ENCODE results near the gene TIMM8B.
A peak's percentile ranks its signal among the peaks of the same experiment; 100 is the strongest.

The TIMM8B gene

DNA sequence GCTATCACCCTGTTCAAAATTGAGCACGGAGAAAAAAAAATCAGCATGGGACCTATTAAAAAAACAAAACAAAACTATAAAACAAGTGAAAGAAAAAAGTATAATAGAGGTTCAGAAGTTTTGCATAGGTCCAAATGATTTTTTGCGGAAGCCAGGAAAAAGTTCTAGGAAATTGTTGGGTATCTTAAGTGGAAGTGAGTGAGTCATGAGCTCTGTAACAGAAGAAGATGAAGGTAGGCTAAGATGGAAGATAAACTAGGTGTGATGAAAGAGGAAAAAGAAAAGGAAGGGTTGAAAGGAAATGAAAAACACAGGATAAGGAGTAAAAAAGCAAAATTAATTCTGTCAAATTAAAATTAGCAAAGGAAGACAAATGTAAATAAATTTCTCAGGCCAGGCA, 27.9 kb upstream of the TIMM8B start:
- ChIA-PET POLR2A (no interaction called here), CTCF (interaction anchor here (1.3 to 2.6 kb wide), 4 partner anchors 9 to 166 kb away, joined by 3 to 8 read pairs (median 4); no protein-coding TSS in a partner anchor)
- no peak for DNase-seq (ENCODE audit: extremely low spot score)
- TF ChIP-seq, protein P1, sequence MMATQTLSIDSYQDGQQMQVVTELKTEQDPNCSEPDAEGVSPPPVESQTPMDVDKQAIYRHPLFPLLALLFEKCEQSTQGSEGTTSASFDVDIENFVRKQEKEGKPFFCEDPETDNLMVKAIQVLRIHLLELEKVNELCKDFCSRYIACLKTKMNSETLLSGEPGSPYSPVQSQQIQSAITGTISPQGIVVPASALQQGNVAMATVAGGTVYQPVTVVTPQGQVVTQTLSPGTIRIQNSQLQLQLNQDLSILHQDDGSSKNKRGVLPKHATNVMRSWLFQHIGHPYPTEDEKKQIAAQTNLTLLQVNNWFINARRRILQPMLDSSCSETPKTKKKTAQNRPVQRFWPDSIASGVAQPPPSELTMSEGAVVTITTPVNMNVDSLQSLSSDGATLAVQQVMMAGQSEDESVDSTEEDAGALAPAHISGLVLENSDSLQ (IDR thresholded peaks at IDR 0.05), result no peak
- TF ChIP-seq TARDBP (IDR thresholded peaks at IDR 0.05) (no peak), SP1 (IDR thresholded peaks at IDR 0.05) (no peak), BHLHE40 (IDR thresholded peaks at IDR 0.05; ENCODE audit: borderline replicate concordance) (no peak), CTBP1 (IDR thresholded peaks at IDR 0.05; ENCODE audit: borderline replicate concordance) (no peak), ARNT (IDR thresholded peaks at IDR 0.05) (no peak), ELF4 (IDR thresholded peaks at IDR 0.05) (no peak), FOXK2 (IDR thresholded peaks at IDR 0.05) (no peak), SUZ12 (IDR thresholded peaks at IDR 0.05) (no peak), L3MBTL2 (conservative IDR thresholded peaks at IDR 0.05) (no peak), LEF1 (IDR thresholded peaks at IDR 0.05; ENCODE audit: borderline replicate concordance) (no peak), ZNF384 (IDR thresholded peaks at IDR 0.05) (no peak), NFRKB (IDR thresholded peaks at IDR 0.05) (no peak), FOXM1 (IDR thresholded peaks at IDR 0.05; ENCODE audit: borderline replicate concordance) (no peak), HDGF (IDR thresholded peaks at IDR 0.05; ENCODE audit: borderline replicate concordance) (no peak)

GRCh38 chr11:112113539-112114457, 27.2 kb upstream of the TIMM8B start:
- ChIA-PET CTCF (interaction anchor here (0.6 to 2.6 kb wide), 22 partner anchors 8 to 1804 kb away, joined by 3 to 8 read pairs (median 4); partner anchors contain the start of genes BCO2 and PTS), POLR2A (interaction anchor here (1.0 kb wide), 1 partner anchor 62 kb away, joined by 3 read pairs; the partner anchor contains the start of gene BCO2)
- peak; percentile 63 for DNase-seq (ENCODE audit: extremely low spot score)
- TF ChIP-seq SUZ12 (IDR thresholded peaks at IDR 0.05) (no peak), SP1 (IDR thresholded peaks at IDR 0.05) (no peak), LEF1 (IDR thresholded peaks at IDR 0.05; ENCODE audit: borderline replicate concordance) (no peak)
- TF ChIP-seq, protein P1 (IDR thresholded peaks at IDR 0.05), result peak; percentile 29; the same call in 1 of the 2 replicates

GRCh38 chr11:112106070-112106469, 19.5 kb upstream of the TIMM8B start:
- no peak for DNase-seq (ENCODE audit: extremely low spot score)
- POLR2A ChIA-PET, result no interaction called here
- TF ChIP-seq SP1 (IDR thresholded peaks at IDR 0.05) (no peak), ARNT (IDR thresholded peaks at IDR 0.05) (no peak), CTBP1 (IDR thresholded peaks at IDR 0.05; ENCODE audit: borderline replicate concordance) (no peak), BHLHE40 (IDR thresholded peaks at IDR 0.05; ENCODE audit: borderline replicate concordance) (no peak), FOXM1 (IDR thresholded peaks at IDR 0.05; ENCODE audit: borderline replicate concordance) (no peak), ELF4 (IDR thresholded peaks at IDR 0.05) (no peak), HDGF (IDR thresholded peaks at IDR 0.05; ENCODE audit: borderline replicate concordance) (no peak), ZNF384 (IDR thresholded peaks at IDR 0.05) (no peak), NFRKB (IDR thresholded peaks at IDR 0.05) (no peak), TARDBP (IDR thresholded peaks at IDR 0.05) (no peak), FOXK2 (IDR thresholded peaks at IDR 0.05) (no peak), FOXA1 (IDR thresholded peaks at IDR 0.05) (no peak), LEF1 (IDR thresholded peaks at IDR 0.05; ENCODE audit: borderline replicate concordance) (no peak), L3MBTL2 (conservative IDR thresholded peaks at IDR 0.05) (no peak), SUZ12 (IDR thresholded peaks at IDR 0.05) (no peak)
- TF ChIP-seq, protein P1 (IDR thresholded peaks at IDR 0.05), result no peak
- CTCF ChIA-PET, result interaction anchor here (1.3 kb wide), 1 partner anchor 8 kb away, joined by 3 read pairs; no protein-coding TSS in a partner anchor

GRCh38 chr11:112103446-112103845, 16.9 kb upstream of the TIMM8B start:
- TF ChIP-seq ARNT (IDR thresholded peaks at IDR 0.05) (no peak), FOXA1 (IDR thresholded peaks at IDR 0.05) (no peak), BHLHE40 (IDR thresholded peaks at IDR 0.05; ENCODE audit: borderline replicate concordance) (no peak), SP1 (IDR thresholded peaks at IDR 0.05) (no peak), CTBP1 (IDR thresholded peaks at IDR 0.05; ENCODE audit: borderline replicate concordance) (no peak), TARDBP (IDR thresholded peaks at IDR 0.05) (no peak), SUZ12 (IDR thresholded peaks at IDR 0.05) (no peak), HDGF (IDR thresholded peaks at IDR 0.05; ENCODE audit: borderline replicate concordance) (no peak), NFRKB (IDR thresholded peaks at IDR 0.05) (no peak), FOXM1 (IDR thresholded peaks at IDR 0.05; ENCODE audit: borderline replicate concordance) (no peak)
- TF ChIP-seq, protein P1 (IDR thresholded peaks at IDR 0.05), result no peak
- CTCF ChIA-PET, result interaction anchor here (1.2 kb wide), 1 partner anchor 9 kb away, joined by 4 read pairs; no protein-coding TSS in a partner anchor
- no peak for DNase-seq (ENCODE audit: extremely low spot score)
- POLR2A ChIA-PET, result interaction anchor here (1.7 kb wide), 1 partner anchor 17 kb away, joined by 5 read pairs; the partner anchor contains the start of genes SDHD and TIMM8B

- CTCF ChIA-PET, result interaction anchor here (0.5 to 1.0 kb wide), 2 partner anchors 13 to 22 kb away, joined by 3 to 5 read pairs; no protein-coding TSS in a partner anchor
- no peak for TF ChIP-seq LEF1 (IDR thresholded peaks at IDR 0.05; ENCODE audit: borderline replicate concordance)
- TF ChIP-seq BHLHE40 (IDR thresholded peaks at IDR 0.05; ENCODE audit: borderline replicate concordance), result no peak
- no peak for TF ChIP-seq TARDBP (IDR thresholded peaks at IDR 0.05)
- TF ChIP-seq ELF4 (IDR thresholded peaks at IDR 0.05), result no peak
- no peak for TF ChIP-seq NFRKB (IDR thresholded peaks at IDR 0.05)
- TF ChIP-seq, protein P1 (IDR thresholded peaks at IDR 0.05), result no peak
- TF ChIP-seq FOXM1 (IDR thresholded peaks at IDR 0.05; ENCODE audit: borderline replicate concordance), result no peak
- no peak for TF ChIP-seq SUZ12 (IDR thresholded peaks at IDR 0.05)
- no peak for TF ChIP-seq CTBP1 (IDR thresholded peaks at IDR 0.05; ENCODE audit: borderline replicate concordance)
- TF ChIP-seq FOXK2 (IDR thresholded peaks at IDR 0.05), result no peak
- TF ChIP-seq ARNT (IDR thresholded peaks at IDR 0.05), result no peak
- TF ChIP-seq SP1 (IDR thresholded peaks at IDR 0.05), result no peak
- no peak for TF ChIP-seq HDGF (IDR thresholded peaks at IDR 0.05; ENCODE audit: borderline replicate concordance)
- no peak for TF ChIP-seq L3MBTL2 (conservative IDR thresholded peaks at IDR 0.05)
- TF ChIP-seq FOXA1 (IDR thresholded peaks at IDR 0.05), result no peak
- TF ChIP-seq ZNF384 (IDR thresholded peaks at IDR 0.05), result no peak
- no peak for DNase-seq (ENCODE audit: extremely low spot score)
- POLR2A ChIA-PET, result interaction anchor here (1.3 kb wide), 1 partner anchor 14 kb away, joined by 5 read pairs; the partner anchor contains the start of genes SDHD and TIMM8B
Observed at GRCh38 chr11:112100462-112100861, 13.9 kb upstream of the TIMM8B start.
